Activated naive CD4-positive, alpha-beta T cell treated with anti-CD3 and anti-CD28 coated beads, Interleukin-2, amount 50 U/mL, for 16 hours (primary cell): ENCODE measurements around the gene DVL1.
"Not testable (repeated sequence)": the region's sequence is repeated elsewhere in the genome, so short reads cannot be mapped to it uniquely, and the experiment has no call there.

ENCODE experiments used
- DNase-seq: peaks from one replicate; pipeline ENCODE4 v3.0.0-alpha.2; 2020

Gene DVL1

GRCh38 chr1:1349256-1350012 is at the start of gene DVL1:
Gene DVL1, minus strand, starts transcription at chr1:1349418. Its CDS starts 353 bp downstream, at chr1:1349065.
- peak; percentile 70 for DNase-seq

- DNase-seq = no peak
Measured at GRCh38 chr1:1398677-1399186, 49.5 kb upstream of the DVL1 start.

GRCh38 chr1:1397839-1398523 is 48.8 kb upstream of the DVL1 start:
- DNase-seq = no peak

GRCh38 chr1:1395166-1395565 is 45.9 kb upstream of the DVL1 start:
- DNase-seq = no peak

- no peak for DNase-seq
Measured at GRCh38 chr1:1394116-1394515, 44.9 kb upstream of the DVL1 start.

GRCh38 chr1:1393428-1393827 is 44.2 kb upstream of the DVL1 start:
- no peak for DNase-seq

- DNase-seq = no peak
Measured at GRCh38 chr1:1393014-1393413, 43.8 kb upstream of the DVL1 start.

GRCh38 chr1:1391225-1391624 is 42.0 kb upstream of the DVL1 start:
- no peak for DNase-seq

GRCh38 chr1:1390675-1391074 is 41.5 kb upstream of the DVL1 start:
- DNase-seq = no peak

GRCh38 chr1:1388078-1388472 is 38.9 kb upstream of the DVL1 start:
- no peak for DNase-seq

- no peak for DNase-seq
Measured at GRCh38 chr1:1387098-1388077, 38.2 kb upstream of the DVL1 start.

- no peak for DNase-seq
Measured at GRCh38 chr1:1385931-1386330, 36.7 kb upstream of the DVL1 start.

- DNase-seq = not testable (repeated sequence)
Measured at GRCh38 chr1:1385339-1385738, 36.1 kb upstream of the DVL1 start.

GRCh38 chr1:1381294-1381693 is 32.1 kb upstream of the DVL1 start:
- DNase-seq = no peak

GRCh38 chr1:1380860-1381259 is 31.6 kb upstream of the DVL1 start:
- DNase-seq = no peak

- DNase-seq = no peak
Measured at GRCh38 chr1:1377540-1378205, 28.5 kb upstream of the DVL1 start.

GRCh38 chr1:1376551-1377226 is 27.5 kb upstream of the DVL1 start:
- DNase-seq = no peak

- peak; percentile 96 for DNase-seq
Measured at GRCh38 chr1:1374929-1375662, 25.9 kb upstream of the DVL1 start, which contains the start of gene AURKAIP1. Gene AURKAIP1, minus strand, starts transcription at chr1:1375207. Its CDS starts 451 bp downstream, at chr1:1374756.

- no peak for DNase-seq
Measured at GRCh38 chr1:1374589-1374928, 25.3 kb upstream of the DVL1 start.

GRCh38 chr1:1373815-1374588 is 24.8 kb upstream of the DVL1 start:
- DNase-seq = no peak
